ENCODE results near the gene GALNTL6.

GRCh38 chr4:172662113-172662512, 848.9 kb downstream of the GALNTL6 start:
- TF ChIP-seq EZH2 (IDR thresholded peaks at IDR 0.05; ENCODE audit: borderline replicate concordance, insufficient read depth, low read depth, low read length, poor library complexity, severe bottlenecking): no peak
- TF ChIP-seq CTCF (IDR thresholded peaks at IDR 0.05): no peak
